Spleen (tissue), 11 donors: ENCODE results near the gene ARID5A. TPM values are rescaled to one million over a fixed set of nuclear protein-coding genes. Genes with fewer than 3 reads are reported as not detected.

Experiments used
- DNase-seq: peaks from one replicate; pipeline ENCODE4 v3.0.0-alpha.2; 2020
- H3K27ac ChIP-seq, 8 donors: fragments of 200-600 bp; sonication (generic) in 7 of 8; 1 replicate in 4 of 8; 2 replicates in 4 of 8; pipeline versions ENCODE4 v1.5.0 to v1.8.0; 2016 to 2021; ENCODE audit warnings: inconsistent platforms in 4 of 8, mild to moderate bottlenecking in 4 of 8, moderate library complexity in 1 of 8
- H3K27me3 ChIP-seq, 7 donors: fragments of 200-600 bp; sonication (generic) in 6 of 7; replicated peaks in 1 of 7; 1 replicate in 4 of 7; 2 replicates in 3 of 7; pipeline versions ENCODE4 v1.5.0 to v1.8.0; 2016 to 2021; ENCODE audit warnings: inconsistent platforms in 3 of 7, mild to moderate bottlenecking in 1 of 7
- H3K36me3 ChIP-seq, 6 donors: fragments of 200-600 bp; sonication (generic) in 5 of 6; 1 replicate in 4 of 6; 2 replicates in 2 of 6; pipeline versions ENCODE4 v1.5.0 to v1.8.0; 2016 to 2021; ENCODE audit warnings: inconsistent platforms in 2 of 6
- H3K4me1 ChIP-seq, 6 donors: fragments of 200-600 bp; sonication (generic) in 5 of 6; 1 replicate in 3 of 6; 2 replicates in 3 of 6; pipeline versions ENCODE4 v1.5.0 to v1.8.0; 2016 to 2021; ENCODE audit warnings: inconsistent platforms in 3 of 6
- H3K4me3 ChIP-seq, 8 donors: fragments of 200-600 bp; sonication (generic) in 7 of 8; 1 replicate in 4 of 8; 2 replicates in 4 of 8; pipeline versions ENCODE4 v1.5.0 to v1.8.0; 2016 to 2021; ENCODE audit warnings: inconsistent platforms in 4 of 8, mild to moderate bottlenecking in 4 of 8, moderate library complexity in 2 of 8
- H3K9me3 ChIP-seq, 8 donors: fragments of 200-600 bp; sonication (generic) in 7 of 8; 1 replicate in 4 of 8; 2 replicates in 4 of 8; pipeline versions ENCODE4 v1.5.0 to v1.8.0; 2016 to 2021; ENCODE audit warnings: inconsistent platforms in 4 of 8
- CTCF ChIP-seq, 11 experiments: fragments of 200-600 bp in 7 of 11; fragments of 450-650 bp in 4 of 11; sonication (generic) in 4 of 11; IDR thresholded peaks in 8 of 11; conservative IDR thresholded peaks in 3 of 11; 1 replicate in 7 of 11; 2 replicates in 4 of 11; pipeline versions ENCODE4 v1.4.0 to v1.8.0; 2016 to 2021; ENCODE audit warnings: antibody characterized with exemption in 11 of 11, inconsistent platforms in 4 of 11, mild to moderate bottlenecking in 1 of 11
- POLR2A ChIP-seq, 3 donors: fragments of 450-650 bp; IDR thresholded peaks; one replicate each; pipeline ENCODE4 v1.5.1; 2017; ENCODE audit warnings: antibody characterized with exemption in 3 of 3, mild to moderate bottlenecking in 1 of 3
- POLR2AphosphoS5 ChIP-seq, 3 donors: sonication (generic); formaldehyde crosslinking; IDR thresholded peaks; one replicate each; pipeline ENCODE4 v1.5.1; 2017; ENCODE audit warnings: antibody characterized with exemption in 3 of 3
- WGBS, 5 donors: extraction: QIAGEN DNeasy Blood & Tissue Kit in 3 of 5; methylation state at CpG; one replicate each; pipeline versions ENCODE4 v1.1.5 to v1.1.7; 2013 to 2018; 5-methylcytosine and 5-hydroxymethylcytosine counted together
- intact Hi-C: fragments of 100-400 bp; cut with DNase I; formaldehyde crosslinking; loops from one replicate; pipeline ENCODE4 v1.15.0; 2023; ENCODE audit warnings: low total_unique reads
- polyA plus RNA-seq, 3 donors: library from polyadenylated mRNA; stranded (reverse); fragments of 200-250 nt; gene quantifications; one replicate each; pipeline ENCODE4 v1.2.1, GENCODE V29; 2013
- total RNA-seq, 7 donors: library from RNA; depleted of rRNA in 3 of 7; stranded (reverse); fragments of >200 nt in 3 of 7; fragmentation: NEBNext Ultra II Directional in 4 of 7; extraction: Animal tissue kit (Norgen Biotek cat#: 25700) in 4 of 7; gene quantifications; one replicate each; pipeline versions ENCODE4 v1.1.0 to v1.2.1, GENCODE V29; 2016 to 2021
- donor health status: healthy with polysubstance abuse.
- donor health status: DM: no; HTN: no; CAD: no; lungs with moderate emphysema.
- donor health status: DM: no; HTN: no; CAD: no.
- donor health status: Bipolar disorder and iron deficiency.
- donor health status: healthy.
- donor health status: DM: no; HTN: no; CAD: no.
- donor health status: DM: yes; HTN: yes; CAD: no.

The ARID5A gene
- total and polyA plus RNA-seq, 10 donors: 30.8 to 121 (median 48.9) TPM

- Histone ChIP-seq H3K4me3 (no peak overlapping the region), H3K27ac (no peak overlapping the region), H3K9me3 (peaks cover 0 to 14% (median 13%) of the 10 kb centered on the region in 8 donors), H3K27me3 (peaks cover 0 to 13% (median 0%) of the 10 kb centered on the region in 7 donors), H3K4me1 (peaks cover 0 to 5% (median 1%) of the 10 kb centered on the region in 6 donors), H3K36me3 (no peaks in the 10 kb centered on the region)
- 89 to 97% (median 92%) methylated on average over 6 of the region's 6 CpGs for WGBS, 5 donors
- no peak for TF ChIP-seq POLR2AphosphoS5 (IDR thresholded peaks at IDR 0.05)
- no peak for TF ChIP-seq CTCF (IDR thresholded peaks at IDR 0.05 in 8 of 11, conservative IDR thresholded peaks at IDR 0.05 in 3 of 11)
- no peak for TF ChIP-seq POLR2A (IDR thresholded peaks at IDR 0.05)
- no peak for DNase-seq
- intact Hi-C loops: loop anchor here (10.0 kb wide), 1 partner anchor 210 kb away; the partner anchor contains the start of gene SNRNP200
These were observed 22.0 kb upstream of the ARID5A start for GRCh38 chr2:96514521-96514920.

GRCh38 chr2:96517079-96517478, 19.5 kb upstream of the ARID5A start:
- Histone ChIP-seq H3K9me3 (peaks cover 0 to 14% (median 13%) of the 10 kb centered on the region in 8 donors), H3K4me3 (no peak overlapping the region), H3K27me3 (no peaks in the 10 kb centered on the region), H3K4me1 (no peaks in the 10 kb centered on the region), H3K36me3 (no peaks in the 10 kb centered on the region), H3K27ac (no peak overlapping the region)
- DNase-seq: no peak
- intact Hi-C loops: loop anchor here (10.0 kb wide), 1 partner anchor 212 kb away; the partner anchor contains the start of gene SNRNP200
- TF ChIP-seq POLR2A (IDR thresholded peaks at IDR 0.05) (no peak), POLR2AphosphoS5 (IDR thresholded peaks at IDR 0.05) (no peak), CTCF (IDR thresholded peaks at IDR 0.05 in 8 of 11, conservative IDR thresholded peaks at IDR 0.05 in 3 of 11) (no peak)
- WGBS, 5 donors: 87 to 94% (median 89%) methylated on average over 1 of the region's 1 CpG

- intact Hi-C loops: no loop called here
- DNase-seq: no peak
- no peak overlapping the region for H3K4me3 ChIP-seq
- H3K36me3 ChIP-seq: no peaks in the 10 kb centered on the region
- no peak overlapping the region for H3K27ac ChIP-seq
- H3K27me3 ChIP-seq: no peaks in the 10 kb centered on the region
- WGBS, 5 donors: 85 to 93% (median 90%) methylated on average over 4 of the region's 4 CpGs
- peaks cover 0 to 14% (median 13%) of the 10 kb centered on the region in 8 donors for H3K9me3 ChIP-seq
- peaks cover 0 to 25% (median 13%) of the 10 kb centered on the region in 6 donors for H3K4me1 ChIP-seq
- TF ChIP-seq POLR2A (IDR thresholded peaks at IDR 0.05): no peak
- TF ChIP-seq CTCF (IDR thresholded peaks at IDR 0.05 in 8 of 11, conservative IDR thresholded peaks at IDR 0.05 in 3 of 11): no peak
- no peak for TF ChIP-seq POLR2AphosphoS5 (IDR thresholded peaks at IDR 0.05)
These were observed 16.3 kb upstream of the ARID5A start for GRCh38 chr2:96520231-96520630.

- Histone ChIP-seq H3K27me3 (no peaks in the 10 kb centered on the region), H3K9me3 (peaks cover 0 to 14% (median 13%) of the 10 kb centered on the region in 8 donors), H3K36me3 (no peaks in the 10 kb centered on the region), H3K4me3 (no peak overlapping the region), H3K27ac (no peak overlapping the region), H3K4me1 (peaks cover 0 to 27% (median 13%) of the 10 kb centered on the region in 6 donors)
- 71 to 84% (median 79%) methylated on average over 3 of the region's 3 CpGs for WGBS, 5 donors
- TF ChIP-seq POLR2A (IDR thresholded peaks at IDR 0.05) (no peak), POLR2AphosphoS5 (IDR thresholded peaks at IDR 0.05) (no peak), CTCF (IDR thresholded peaks at IDR 0.05 in 8 of 11, conservative IDR thresholded peaks at IDR 0.05 in 3 of 11) (no peak)
- intact Hi-C loops: no loop called here
- no peak for DNase-seq
These were observed 15.9 kb upstream of the ARID5A start for GRCh38 chr2:96520697-96521096.
